Testis (tissue), 2 donors: ENCODE measurements around the gene PER2.

ENCODE experiments used
- POLR2A ChIP-seq: fragments of 450-650 bp; IDR thresholded peaks from one replicate; pipeline ENCODE4 v1.6.1; 2017; ENCODE audit warnings: antibody characterized with exemption, mild to moderate bottlenecking, moderate library complexity
- TF ChIP-seq, protein P1 (sequence below), 3 experiments: fragments of 450-650 bp in 2 of 3; fragments of 200-600 bp in 1 of 3; sonication (generic) in 1 of 3; IDR thresholded peaks; one replicate each; pipeline ENCODE4 v1.5.1; 2016 to 2019; ENCODE audit warnings: antibody characterized with exemption in 3 of 3, mild to moderate bottlenecking in 2 of 3, moderate library complexity in 1 of 3

DNA sequence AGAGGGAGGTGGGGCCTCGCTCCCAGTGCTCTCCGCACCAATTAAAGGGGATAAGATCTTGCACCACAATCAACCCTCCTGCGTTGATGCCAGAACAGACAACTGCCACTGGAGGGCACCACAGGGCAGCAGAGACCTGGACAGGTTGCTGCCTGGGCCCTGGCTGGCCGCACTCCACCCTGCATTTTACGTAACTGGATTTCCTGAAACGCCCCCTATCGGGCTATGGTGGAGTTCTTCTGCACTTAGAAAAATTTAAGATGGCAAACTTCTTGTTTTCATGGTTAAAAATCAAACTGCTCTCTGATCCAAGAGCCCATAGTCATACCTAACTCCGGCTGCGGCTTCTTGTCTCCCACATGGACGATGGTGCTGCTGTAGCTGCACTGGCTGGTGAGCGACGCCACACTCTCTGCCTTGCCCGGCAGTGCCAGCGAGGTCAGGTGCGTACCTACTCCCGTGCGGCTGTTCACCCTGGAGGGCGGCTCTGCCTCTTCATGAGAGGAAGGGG, 31.8 kb downstream of the PER2 start:
- TF ChIP-seq, protein P1, sequence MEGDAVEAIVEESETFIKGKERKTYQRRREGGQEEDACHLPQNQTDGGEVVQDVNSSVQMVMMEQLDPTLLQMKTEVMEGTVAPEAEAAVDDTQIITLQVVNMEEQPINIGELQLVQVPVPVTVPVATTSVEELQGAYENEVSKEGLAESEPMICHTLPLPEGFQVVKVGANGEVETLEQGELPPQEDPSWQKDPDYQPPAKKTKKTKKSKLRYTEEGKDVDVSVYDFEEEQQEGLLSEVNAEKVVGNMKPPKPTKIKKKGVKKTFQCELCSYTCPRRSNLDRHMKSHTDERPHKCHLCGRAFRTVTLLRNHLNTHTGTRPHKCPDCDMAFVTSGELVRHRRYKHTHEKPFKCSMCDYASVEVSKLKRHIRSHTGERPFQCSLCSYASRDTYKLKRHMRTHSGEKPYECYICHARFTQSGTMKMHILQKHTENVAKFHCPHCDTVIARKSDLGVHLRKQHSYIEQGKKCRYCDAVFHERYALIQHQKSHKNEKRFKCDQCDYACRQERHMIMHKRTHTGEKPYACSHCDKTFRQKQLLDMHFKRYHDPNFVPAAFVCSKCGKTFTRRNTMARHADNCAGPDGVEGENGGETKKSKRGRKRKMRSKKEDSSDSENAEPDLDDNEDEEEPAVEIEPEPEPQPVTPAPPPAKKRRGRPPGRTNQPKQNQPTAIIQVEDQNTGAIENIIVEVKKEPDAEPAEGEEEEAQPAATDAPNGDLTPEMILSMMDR (IDR thresholded peaks at IDR 0.05) = peak; percentile 48 to 71 (median 59)
- TF ChIP-seq POLR2A = no peak
